Measurements from ENCODE around the gene ZFYVE19. TPM values are rescaled to one million over a fixed set of nuclear protein-coding genes. Genes with fewer than 3 reads are reported as not detected.
A peak's percentile ranks its signal among the peaks of the same experiment; 100 is the strongest.

Gene ZFYVE19
- total and polyA plus RNA-seq, 2 donors (not counting 3 experiments of a cell fraction or from before 2014, with no cell fraction given): 29.7 to 47.2 TPM

GRCh38 chr15:40843885-40844695, 37.2 kb downstream of the ZFYVE19 start, which contains the start of gene SPINT1:
SPINT1 (plus strand) TSS chr15:40844048; CDS start chr15:40844555, 507 bp downstream.
- Histone ChIP-seq H3K9me1 (replicated peaks; ENCODE audit: control insufficient read depth, extremely low read depth, insufficient read depth, low read length) (no peaks in the 10 kb centered on the region), H3K79me2 (ENCODE audit: control insufficient read depth, insufficient read depth, low read length) (no peaks in the 10 kb centered on the region), H3K9ac (replicated peaks; ENCODE audit: extremely low read depth, insufficient read depth, low read length) (no peak within 1 kb of the TSS), H3K27me3 (ENCODE audit: control insufficient read depth in 2 of 2, insufficient read depth in 2 of 2, low read length in 2 of 2) (peaks cover 11% of the 10 kb centered on the region in 2 experiments), H4K20me1 (replicated peaks; ENCODE audit: control insufficient read depth, extremely low read depth, insufficient read depth, low read length) (no peaks in the 10 kb centered on the region), H2AFZ (ENCODE audit: low read depth, low read length) (peak within 1 kb of the TSS; percentile 6), H3K36me3 (ENCODE audit: control insufficient read depth in 2 of 2, extremely low read depth in 1 of 2, insufficient read depth in 2 of 2, low read length in 2 of 2) (no peaks in the 10 kb centered on the region), H3K27ac (ENCODE audit: insufficient read depth, low read depth, low read length) (no peak within 1 kb of the TSS), H3K9me3 (replicated peaks; ENCODE audit: control insufficient read depth, insufficient read depth, low read length) (no peaks in the 10 kb centered on the region), H3K4me1 (ENCODE audit: control insufficient read depth, extremely low read depth, insufficient read depth, low read length) (peaks cover 5% of the 10 kb centered on the region), H3K4me3 (replicated peaks in 1 of 3; ENCODE audit: insufficient read depth in 1 of 3, low read depth in 1 of 3, low read length in 3 of 3) (peak within 1 kb of the TSS in 2 of 3 experiments; percentile 1 to 39), H3K4me2 (ENCODE audit: insufficient read depth, low read length) (peak within 1 kb of the TSS; percentile 26)
- intact Hi-C loops (cut with micrococcal nuclease): no loop called here
- no TSS peak for BruUV-seq (replicated peaks)
- TF ChIP-seq POLR2AphosphoS5 (IDR thresholded peaks at IDR 0.05; ENCODE audit: insufficient read depth, low read depth, low read length) (no peak), EZH2 (IDR thresholded peaks at IDR 0.05; ENCODE audit: borderline replicate concordance, low read depth, low read length, severe bottlenecking) (peak; percentile 75), GATA2 (IDR thresholded peaks at IDR 0.05; ENCODE audit: insufficient read depth, insufficient read length, low read depth, low read length) (no peak), POLR2A (IDR thresholded peaks at IDR 0.05; ENCODE audit: low read depth, low read length) (no peak)
- FAIRE-seq: no peak
- POLR2A ChIA-PET: no interaction called here
- dilution Hi-C loops (cut with MboI; ENCODE audit: extremely low pct_ligation_motif_present, low sequenced_read_pairs): no loop called here
- no peak for DNase-seq (ENCODE audit: low read depth, low spot score)
- CTCF ChIA-PET: interaction anchor here (0.9 to 8.3 kb wide), 7 partner anchors 11 to 109 kb away, joined by 3 to 71 read pairs (median 5); partner anchors contain the start of gene CHAC1

- ChIA-PET POLR2A (no interaction called here), CTCF (interaction anchor here (0.9 to 8.3 kb wide), 7 partner anchors 10 to 109 kb away, joined by 3 to 71 read pairs (median 5); partner anchors contain the start of gene CHAC1)
- H3K9me1 ChIP-seq (replicated peaks; ENCODE audit: control insufficient read depth, extremely low read depth, insufficient read depth, low read length): no peaks in the 10 kb centered on the region
- no peaks in the 10 kb centered on the region for H4K20me1 ChIP-seq (replicated peaks; ENCODE audit: control insufficient read depth, extremely low read depth, insufficient read depth, low read length)
- FAIRE-seq (no peak), DNase-seq (ENCODE audit: low read depth, low spot score) (no peak)
- peak overlapping the region; percentile 26 for H3K4me2 ChIP-seq (ENCODE audit: insufficient read depth, low read length)
- BruUV-seq (replicated peaks): no TSS peak
- dilution Hi-C loops (cut with MboI; ENCODE audit: extremely low pct_ligation_motif_present, low sequenced_read_pairs) (no loop called here), intact Hi-C loops (cut with micrococcal nuclease) (no loop called here)
- no peaks in the 10 kb centered on the region for H3K79me2 ChIP-seq (ENCODE audit: control insufficient read depth, insufficient read depth, low read length)
- no peaks in the 10 kb centered on the region for H3K36me3 ChIP-seq (ENCODE audit: control insufficient read depth in 2 of 2, extremely low read depth in 1 of 2, insufficient read depth in 2 of 2, low read length in 2 of 2)
- peak overlapping the region; percentile 6 for H2AFZ ChIP-seq (ENCODE audit: low read depth, low read length)
- H3K27me3 ChIP-seq (ENCODE audit: control insufficient read depth in 2 of 2, insufficient read depth in 2 of 2, low read length in 2 of 2): peaks cover 11% of the 10 kb centered on the region in 2 experiments
- H3K27ac ChIP-seq (ENCODE audit: insufficient read depth, low read depth, low read length): no peak overlapping the region
- H3K4me1 ChIP-seq (ENCODE audit: control insufficient read depth, extremely low read depth, insufficient read depth, low read length): peaks cover 5% of the 10 kb centered on the region
- peak overlapping the region in 1 of 3 experiments; percentile 39 for H3K4me3 ChIP-seq (replicated peaks in 1 of 3; ENCODE audit: insufficient read depth in 1 of 3, low read depth in 1 of 3, low read length in 3 of 3)
- no peaks in the 10 kb centered on the region for H3K9me3 ChIP-seq (replicated peaks; ENCODE audit: control insufficient read depth, insufficient read depth, low read length)
- TF ChIP-seq POLR2AphosphoS5 (IDR thresholded peaks at IDR 0.05; ENCODE audit: insufficient read depth, low read depth, low read length) (no peak), FOS (IDR thresholded peaks at IDR 0.05; ENCODE audit: borderline replicate concordance, insufficient read depth, low read length) (no peak), JUN (IDR thresholded peaks at IDR 0.05; ENCODE audit: borderline replicate concordance, insufficient read depth, insufficient read length, low read depth) (no peak), POLR2A (IDR thresholded peaks at IDR 0.05; ENCODE audit: low read depth, low read length) (no peak), MAX (IDR thresholded peaks at IDR 0.05; ENCODE audit: insufficient read depth, insufficient read length) (no peak), EZH2 (IDR thresholded peaks at IDR 0.05; ENCODE audit: borderline replicate concordance, low read depth, low read length, severe bottlenecking) (no peak), CTCF (IDR thresholded peaks at IDR 0.05; ENCODE audit: extremely low read depth in 1 of 2, insufficient read depth in 1 of 2, low read depth in 1 of 2, low read length in 2 of 2) (no peak), MYC (IDR thresholded peaks at IDR 0.05; ENCODE audit: low read depth, low read length) (no peak), GATA2 (IDR thresholded peaks at IDR 0.05; ENCODE audit: insufficient read depth, insufficient read length, low read depth, low read length) (no peak)
- no peak overlapping the region for H3K9ac ChIP-seq (replicated peaks; ENCODE audit: extremely low read depth, insufficient read depth, low read length)
Measured at GRCh38 chr15:40844696-40845030, 37.8 kb downstream of the ZFYVE19 start.

All from endothelial cell of umbilical vein (primary cell).